GM12878 (cell line): Measurements from ENCODE around the gene DDX46. TPM values are rescaled to one million over a fixed set of nuclear protein-coding genes. Genes with fewer than 3 reads are reported as not detected.

ENCODE experiments used
- ATF7 ChIP-seq: fragments of 450-650 bp; IDR thresholded peaks from 2 replicates; pipeline ENCODE4 v1.6.1; 2016; ENCODE audit warnings: low read depth, mild to moderate bottlenecking
- BHLHE40 ChIP-seq, 2 experiments: fragments of 450-650 bp in 1 of 2; IDR thresholded peaks; 2 replicates each; pipeline ENCODE4 v1.6.1; 2011 to 2017; ENCODE audit warnings: low read depth in 2 of 2, borderline replicate concordance in 1 of 2, improper control_type of control experiment in 1 of 2, low read length in 1 of 2, mild to moderate bottlenecking in 1 of 2
- BRCA1 ChIP-seq: IDR thresholded peaks from 2 replicates; pipeline ENCODE4 v1.6.1; 2011; ENCODE audit warnings: low read depth, low read length, improper control_type of control experiment
- CHD1 ChIP-seq: IDR thresholded peaks from 2 replicates; pipeline ENCODE4 v1.6.1; 2012; ENCODE audit warnings: low read depth, low read length, improper control_type of control experiment
- CHD2 ChIP-seq: IDR thresholded peaks from 2 replicates; pipeline ENCODE4 v1.6.1; 2011; ENCODE audit warnings: low read depth, low read length, improper control_type of control experiment, borderline replicate concordance
- CREM ChIP-seq: IDR thresholded peaks from 2 replicates; pipeline ENCODE4 v1.6.1; 2014; ENCODE audit warnings: antibody characterized with exemption, low read depth
- CTCF ChIP-seq, 3 experiments: IDR thresholded peaks in 2 of 3; conservative IDR thresholded peaks in 1 of 3; 2 replicates each; pipeline ENCODE4 v1.5.1; 2011; ENCODE audit warnings: low read depth in 3 of 3, low read length in 3 of 3, mild to moderate bottlenecking in 3 of 3, control low read depth in 2 of 3, moderate library complexity in 2 of 3, inconsistent platforms in 1 of 3, mixed read lengths in 1 of 3; ENCODE audit not compliant: control insufficient read depth in 2 of 3, insufficient read depth in 1 of 3; ENCODE audit errors: extremely low read depth in 1 of 3
- HCFC1 ChIP-seq: fragments of 150-350 bp; IDR thresholded peaks from 2 replicates; pipeline ENCODE4 v1.6.1; 2014; ENCODE audit warnings: low read length
- IKZF1 ChIP-seq: fragments of 450-650 bp; conservative IDR thresholded peaks from 2 replicates; pipeline ENCODE4 v1.6.1; 2017; ENCODE audit warnings: antibody characterized with exemption, mild to moderate bottlenecking
- IKZF2 ChIP-seq, 2 experiments: fragments of 450-650 bp; IDR thresholded peaks; 2 replicates each; pipeline ENCODE4 v1.6.1; 2017; ENCODE audit warnings: mild to moderate bottlenecking in 2 of 2, moderate library complexity in 2 of 2
- KDM1A ChIP-seq: fragments of 200-600 bp; sonication (generic); IDR thresholded peaks from 2 replicates; pipeline ENCODE4 v1.6.1; 2016; ENCODE audit warnings: borderline replicate concordance
- NBN ChIP-seq: fragments of 450-650 bp; IDR thresholded peaks from 2 replicates; pipeline ENCODE4 v1.6.1; 2016
- NR2C1 ChIP-seq: fragments of 450-650 bp; IDR thresholded peaks from 2 replicates; pipeline ENCODE4 v1.6.1; 2017; ENCODE audit warnings: antibody characterized with exemption, mild to moderate bottlenecking, moderate library complexity
- PML ChIP-seq: IDR thresholded peaks from 2 replicates; pipeline ENCODE4 v1.6.1; 2012; ENCODE audit warnings: low read length, inconsistent platforms
- POLR2A ChIP-seq: IDR thresholded peaks from 2 replicates; pipeline ENCODE4 v1.6.1; 2011; ENCODE audit warnings: low read depth, mild to moderate bottlenecking, low read length
- POLR2AphosphoS2 ChIP-seq: IDR thresholded peaks from 2 replicates; pipeline ENCODE4 v1.6.1; 2011; ENCODE audit warnings: low read depth, mild to moderate bottlenecking, low read length, improper control_type of control experiment, moderate library complexity
- RAD21 ChIP-seq: IDR thresholded peaks from 2 replicates; pipeline ENCODE4 v1.6.1; 2011; ENCODE audit warnings: mild to moderate bottlenecking, low read depth, low read length, moderate library complexity; ENCODE audit not compliant: insufficient read depth
- RAD51 ChIP-seq: fragments of 450-650 bp; IDR thresholded peaks from 2 replicates; pipeline ENCODE4 v1.6.1; 2016; ENCODE audit warnings: moderate library complexity, mild to moderate bottlenecking, inconsistent platforms
- RCOR1 ChIP-seq: conservative IDR thresholded peaks from 2 replicates; pipeline ENCODE4 v1.6.1; 2012; ENCODE audit warnings: low read depth, low read length, improper control_type of control experiment
- SIN3A ChIP-seq: IDR thresholded peaks from 2 replicates; pipeline ENCODE4 v1.6.1; 2012; ENCODE audit warnings: low read depth, low read length, improper control_type of control experiment
- SIX5 ChIP-seq: IDR thresholded peaks from 2 replicates; pipeline ENCODE4 v1.6.1; 2011; ENCODE audit warnings: mild to moderate bottlenecking, low read depth, low read length, moderate library complexity; ENCODE audit not compliant: severe bottlenecking
- SMAD5 ChIP-seq: IDR thresholded peaks from 2 replicates; pipeline ENCODE4 v1.6.1; 2016; ENCODE audit warnings: antibody characterized with exemption, low read depth
- TARDBP ChIP-seq: IDR thresholded peaks from 2 replicates; pipeline ENCODE4 v1.6.1; 2016; ENCODE audit warnings: borderline replicate concordance
- TBL1XR1 ChIP-seq: IDR thresholded peaks from 2 replicates; pipeline ENCODE4 v1.6.1; 2012; ENCODE audit warnings: low read depth, low read length, improper control_type of control experiment
- USF1 ChIP-seq: IDR thresholded peaks from 2 replicates; pipeline ENCODE4 v1.6.1; 2011; ENCODE audit warnings: borderline replicate concordance, low read depth, mild to moderate bottlenecking, moderate library complexity, mixed read lengths, low read length; ENCODE audit not compliant: insufficient read depth; ENCODE audit errors: extremely low read length
- YY1 ChIP-seq: IDR thresholded peaks from 2 replicates; pipeline ENCODE4 v1.6.1; 2011; ENCODE audit warnings: low read depth, mild to moderate bottlenecking, low read length
- polyA plus RNA-seq, 11 experiments: library from polyadenylated mRNA; depleted of rRNA in 4 of 11; unstranded in 6 of 11; stranded (reverse) in 5 of 11; fragments of >200 nt; fragmentation: Nextera tagmentation in 4 of 11; fragmentation: Illumina TruSeq in 1 of 11; extraction: Ambion mirVana in 4 of 11; extraction: Trizol in 1 of 11; gene quantifications; 1 replicate in 1 of 11; 2 replicates in 10 of 11; pipeline versions ENCODE4 v1.2.1 to v1.2.3, GENCODE V29; 2011 to 2016; ENCODE audit warnings: inconsistent platforms in 2 of 11, missing spikeins in 2 of 11, low read depth in 1 of 11
- total RNA-seq, 4 experiments: library from RNA; depleted of rRNA in 3 of 4; stranded (reverse); fragments of >200 nt in 3 of 4; fragmentation: Illumina TruSeq in 1 of 4; extraction: Trizol in 1 of 4; gene quantifications; 2 replicates each; pipeline versions ENCODE4 v1.2.1 to v1.2.3, GENCODE V29; 2013 to 2021
- TF ChIP-seq, protein P1 (sequence below): fragments of 450-650 bp; IDR thresholded peaks from 2 replicates; pipeline ENCODE4 v1.6.1; 2017; ENCODE audit warnings: borderline replicate concordance

Gene DDX46
- total and polyA plus RNA-seq, 10 of the 15 experiments (the other 5 are each of a cell fraction or from before 2014, with no cell fraction given), result 23.0 to 77.1 (median 42.2) TPM

GRCh38 chr5:134738133-134738962 lies 20.2 kb upstream of the DDX46 start, which contains the start of gene CAMLG (continued):
- no peak for TF ChIP-seq ATF7
- TF ChIP-seq CHD2, result peak; percentile 71
- TF ChIP-seq HCFC1, result peak; percentile 90
- TF ChIP-seq YY1, result peak; percentile 100
- peak; percentile 60 for TF ChIP-seq RAD21
- 0 out of 2 replicates have a peak, but pooled peaks have one; percentile 60 for TF ChIP-seq SIN3A
- TF ChIP-seq BHLHE40 (IDR thresholded peaks at IDR 0.05; ENCODE audit: borderline replicate concordance in 1 of 2, low read depth in 2 of 2, low read length in 1 of 2), result peak; percentile 74 to 93
- TF ChIP-seq POLR2A, result peak; percentile 97
- TF ChIP-seq RAD51, result peak; percentile 80
- no peak for TF ChIP-seq KDM1A
- peak; percentile 86 for TF ChIP-seq NR2C1
- no peak for TF ChIP-seq RCOR1
- TF ChIP-seq BRCA1, result no peak
- TF ChIP-seq PML, result peak; percentile 64; the same call in 1 of the 2 replicates
- TF ChIP-seq CREM, result peak; percentile 99
- TF ChIP-seq IKZF2 (IDR thresholded peaks at IDR 0.05), result 0 out of 4 replicates have a peak, but pooled peaks of 1 of the 2 experiments have one; percentile 6
- TF ChIP-seq POLR2AphosphoS2, result no peak
- peak; percentile 95 for TF ChIP-seq TARDBP
- no peak for TF ChIP-seq CHD1
- TF ChIP-seq TBL1XR1, result no peak
- TF ChIP-seq, protein P1, sequence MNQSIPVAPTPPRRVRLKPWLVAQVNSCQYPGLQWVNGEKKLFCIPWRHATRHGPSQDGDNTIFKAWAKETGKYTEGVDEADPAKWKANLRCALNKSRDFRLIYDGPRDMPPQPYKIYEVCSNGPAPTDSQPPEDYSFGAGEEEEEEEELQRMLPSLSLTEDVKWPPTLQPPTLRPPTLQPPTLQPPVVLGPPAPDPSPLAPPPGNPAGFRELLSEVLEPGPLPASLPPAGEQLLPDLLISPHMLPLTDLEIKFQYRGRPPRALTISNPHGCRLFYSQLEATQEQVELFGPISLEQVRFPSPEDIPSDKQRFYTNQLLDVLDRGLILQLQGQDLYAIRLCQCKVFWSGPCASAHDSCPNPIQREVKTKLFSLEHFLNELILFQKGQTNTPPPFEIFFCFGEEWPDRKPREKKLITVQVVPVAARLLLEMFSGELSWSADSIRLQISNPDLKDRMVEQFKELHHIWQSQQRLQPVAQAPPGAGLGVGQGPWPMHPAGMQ, result no peak
- peak; percentile 87; the same call in 1 of the 2 replicates for TF ChIP-seq NBN
- peak; percentile 67 to 84 (median 74) for TF ChIP-seq CTCF (IDR thresholded peaks at IDR 0.05 in 2 of 3, conservative IDR thresholded peaks at IDR 0.05 in 1 of 3; ENCODE audit: control insufficient read depth in 2 of 3, extremely low read depth in 1 of 3, insufficient read depth in 1 of 3, low read depth in 3 of 3, low read length in 3 of 3)
- TF ChIP-seq SMAD5, result peak; percentile 80
- peak; percentile 86 for TF ChIP-seq USF1
- TF ChIP-seq IKZF1, result peak; percentile 72
- TF ChIP-seq SIX5, result peak; percentile 80
